ENCODE data around the gene MMP14. TPM values are rescaled to one million over a fixed set of nuclear protein-coding genes. Genes with fewer than 3 reads are reported as not detected.

The MMP14 gene
- total and polyA plus RNA-seq, 9 of the 15 experiments (the other 6 are each of a cell fraction or from before 2014, with no cell fraction given): 0.36 to 5.8 (median 1.3) TPM; not detected in 2

DNA sequence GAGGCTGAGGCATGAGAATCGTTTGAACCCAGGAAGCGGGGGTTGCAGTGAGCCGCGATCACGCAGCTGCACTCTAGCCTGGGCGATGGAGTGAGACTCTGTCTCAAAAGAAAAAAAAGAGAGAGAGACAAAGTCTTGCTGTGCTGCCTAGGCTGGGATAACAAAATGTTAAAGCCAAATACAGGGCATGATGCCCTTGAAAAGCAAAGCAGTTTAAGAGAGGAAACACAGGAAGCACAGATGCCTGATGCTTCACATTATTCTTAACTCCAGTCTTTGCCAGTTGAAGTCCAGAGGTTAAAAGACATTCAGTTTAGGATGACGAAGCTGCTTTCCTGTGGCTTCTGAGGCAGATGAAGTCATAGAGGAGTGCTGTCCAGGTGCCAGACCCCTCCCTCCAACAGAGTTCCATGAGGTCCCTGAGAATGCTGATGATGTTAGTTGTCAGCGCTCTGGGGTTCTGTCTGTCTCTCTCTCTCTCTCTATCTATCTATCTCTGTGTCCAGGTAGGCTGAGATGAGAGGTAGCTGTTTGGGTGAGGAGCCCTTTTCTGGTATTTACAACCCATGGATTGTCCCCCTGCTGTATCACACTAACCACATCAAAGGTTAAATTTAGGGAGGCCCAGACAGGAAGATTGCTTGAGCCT, 11.6 kb upstream of the MMP14 start (continued):
- TF ChIP-seq MXI1 (IDR thresholded peaks at IDR 0.05; ENCODE audit: low read depth, low read length): no peak
- TF ChIP-seq ZNF133 (CRISPR knock-in tag; IDR thresholded peaks at IDR 0.05): no peak
- TF ChIP-seq MYNN (IDR thresholded peaks at IDR 0.05): no peak
- TF ChIP-seq MYNN (CRISPR knock-in tag; IDR thresholded peaks at IDR 0.05): no peak
- no peak for TF ChIP-seq CHD1 (IDR thresholded peaks at IDR 0.05; ENCODE audit: low read length)
- TF ChIP-seq ZNF124 (CRISPR knock-in tag; IDR thresholded peaks at IDR 0.05): no peak
- no peak for TF ChIP-seq ZNF766 (CRISPR knock-in tag; conservative IDR thresholded peaks at IDR 0.05)
- TF ChIP-seq ZNF274 (IDR thresholded peaks at IDR 0.05; ENCODE audit: borderline replicate concordance, low read depth, low read length): no peak
- TF ChIP-seq, protein P1, sequence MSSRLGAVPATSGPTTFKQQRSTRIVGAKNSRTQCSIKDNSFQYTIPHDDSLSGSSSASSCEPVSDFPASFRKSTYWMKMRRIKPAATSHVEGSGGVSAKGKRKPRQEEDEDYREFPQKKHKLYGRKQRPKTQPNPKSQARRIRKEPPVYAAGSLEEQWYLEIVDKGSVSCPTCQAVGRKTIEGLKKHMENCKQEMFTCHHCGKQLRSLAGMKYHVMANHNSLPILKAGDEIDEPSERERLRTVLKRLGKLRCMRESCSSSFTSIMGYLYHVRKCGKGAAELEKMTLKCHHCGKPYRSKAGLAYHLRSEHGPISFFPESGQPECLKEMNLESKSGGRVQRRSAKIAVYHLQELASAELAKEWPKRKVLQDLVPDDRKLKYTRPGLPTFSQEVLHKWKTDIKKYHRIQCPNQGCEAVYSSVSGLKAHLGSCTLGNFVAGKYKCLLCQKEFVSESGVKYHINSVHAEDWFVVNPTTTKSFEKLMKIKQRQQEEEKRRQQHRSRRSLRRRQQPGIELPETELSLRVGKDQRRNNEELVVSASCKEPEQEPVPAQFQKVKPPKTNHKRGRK (tag; IDR thresholded peaks at IDR 0.05): no peak
- peak; percentile 94 for TF ChIP-seq NFE2 (IDR thresholded peaks at IDR 0.05; ENCODE audit: low read depth)
- TF ChIP-seq, protein P2, sequence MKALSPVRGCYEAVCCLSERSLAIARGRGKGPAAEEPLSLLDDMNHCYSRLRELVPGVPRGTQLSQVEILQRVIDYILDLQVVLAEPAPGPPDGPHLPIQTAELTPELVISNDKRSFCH (CRISPR knock-in tag; IDR thresholded peaks at IDR 0.05): no peak
- TF ChIP-seq, protein P2 (tag; IDR thresholded peaks at IDR 0.05): no peak
- no peak for TF ChIP-seq XRCC3 (IDR thresholded peaks at IDR 0.05)
- no peak for TF ChIP-seq TOE1 (IDR thresholded peaks at IDR 0.05; ENCODE audit: borderline replicate concordance)
- TF ChIP-seq TOE1 (CRISPR knock-in tag; IDR thresholded peaks at IDR 0.05; ENCODE audit: borderline replicate concordance, low read depth): no peak
- TF ChIP-seq ZFP1 (CRISPR knock-in tag; IDR thresholded peaks at IDR 0.05): no peak
- no peak for TF ChIP-seq ZNF175 (CRISPR knock-in tag; IDR thresholded peaks at IDR 0.05; ENCODE audit: low read depth)
- TF ChIP-seq GABPB2 (CRISPR knock-in tag; conservative IDR thresholded peaks at IDR 0.05): no peak
- TF ChIP-seq SMARCB1 (IDR thresholded peaks at IDR 0.05; ENCODE audit: insufficient read length, low read depth): no peak
- no peak for TF ChIP-seq ATF1 (CRISPR knock-in tag; IDR thresholded peaks at IDR 0.05)
- peak; percentile 59 for TF ChIP-seq ATF1 (tag; IDR thresholded peaks at IDR 0.05)
- no peak for TF ChIP-seq POLR2B (IDR thresholded peaks at IDR 0.05; ENCODE audit: low read depth, partially characterized antibody)
- TF ChIP-seq GATA2 (CRISPR knock-in tag; IDR thresholded peaks at IDR 0.05): no peak
- TF ChIP-seq ZC3H11A (IDR thresholded peaks at IDR 0.05; ENCODE audit: low read depth, low read length): no peak
- TF ChIP-seq RFX7 (CRISPR knock-in tag; IDR thresholded peaks at IDR 0.05): no peak
- no peak for TF ChIP-seq HMGN3 (IDR thresholded peaks at IDR 0.05; ENCODE audit: borderline replicate concordance, extremely low read depth, insufficient read length, low read depth, low read length)
- no peak for TF ChIP-seq ZNF282 (CRISPR knock-in tag; IDR thresholded peaks at IDR 0.05)
- no peak for TF ChIP-seq GTF2F1 (IDR thresholded peaks at IDR 0.05; ENCODE audit: low read depth, low read length)
- TF ChIP-seq MYC (IDR thresholded peaks at IDR 0.05; ENCODE audit: low read depth, low read length): peak; percentile 78
- no peak for TF ChIP-seq MYC (CRISPR knock-in tag; IDR thresholded peaks at IDR 0.05; ENCODE audit: borderline replicate concordance, low read depth)
- TF ChIP-seq CBFB (CRISPR knock-in tag; IDR thresholded peaks at IDR 0.05): no peak

Data from K562 (cell line).